ENCODE results near the gene ARHGEF26.

DNA sequence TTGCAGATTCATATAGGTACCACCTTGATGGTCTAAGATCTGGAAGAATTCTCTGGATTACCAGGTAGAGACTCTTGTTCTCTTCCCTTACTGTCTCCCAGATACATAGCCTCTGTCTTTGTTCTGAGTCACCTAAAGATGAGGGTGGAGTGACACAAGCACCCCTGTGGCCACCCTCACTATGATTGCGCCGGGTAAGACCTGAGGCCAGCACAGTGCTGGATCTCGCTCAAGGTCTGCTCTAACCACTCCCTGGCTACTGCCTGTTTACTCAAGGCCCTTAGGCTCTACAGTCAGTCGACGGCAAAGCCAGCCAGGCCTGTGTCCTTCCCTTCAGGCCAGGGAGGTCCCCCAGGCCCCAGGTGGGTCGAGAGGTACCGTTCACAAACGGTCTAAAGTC lies 88.3 kb downstream of the ARHGEF26 start:
- TF ChIP-seq POLR2A (IDR thresholded peaks at IDR 0.05; ENCODE audit: low read depth, low read length) (no peak), POLR2AphosphoS5 (IDR thresholded peaks at IDR 0.05; ENCODE audit: low read depth, low read length) (no peak), TAF1 (IDR thresholded peaks at IDR 0.05; ENCODE audit: low read depth, low read length) (no peak)
